HUES6 (cell line): ENCODE results near the gene RPL27A.

Source experiments
- H3K27ac ChIP-seq: 2 replicates; pipeline ENCODE4 v1.7.0; 2013; ENCODE audit warnings: low read depth, mild to moderate bottlenecking, low read length, inconsistent platforms
- H3K27me3 ChIP-seq: 2 replicates; pipeline ENCODE4 v1.6.1; 2013; ENCODE audit warnings: low read length; ENCODE audit not compliant: control insufficient read depth, insufficient read depth
- H3K36me3 ChIP-seq: 2 replicates; pipeline ENCODE4 v1.6.1; 2013; ENCODE audit warnings: low read length; ENCODE audit not compliant: control insufficient read depth, insufficient read depth
- H3K4me1 ChIP-seq: 2 replicates; pipeline ENCODE4 v1.6.1; 2013; ENCODE audit warnings: low read length; ENCODE audit not compliant: control insufficient read depth, insufficient read depth
- H3K4me3 ChIP-seq: 2 replicates; pipeline ENCODE4 v1.5.1; 2013; ENCODE audit warnings: low read depth, low read length
- H3K9ac ChIP-seq: one replicate; pipeline ENCODE4 v1.6.1; 2013; ENCODE audit warnings: mild to moderate bottlenecking, low read length
- H3K9me3 ChIP-seq: 2 replicates; pipeline ENCODE4 v1.6.1; 2013; ENCODE audit warnings: low read depth, low read length; ENCODE audit not compliant: control insufficient read depth, insufficient read depth

The RPL27A gene

GRCh38 chr11:8713760-8714454, 31.3 kb downstream of the RPL27A start:
- H3K36me3 ChIP-seq: peaks cover 18% of the 10 kb centered on the region
- H3K4me1 ChIP-seq: peaks cover 37% of the 10 kb centered on the region
- peak overlapping the region; percentile 37 for H3K9ac ChIP-seq
- H3K4me3 ChIP-seq: no peak overlapping the region
- no peaks in the 10 kb centered on the region for H3K27me3 ChIP-seq
- H3K9me3 ChIP-seq: no peaks in the 10 kb centered on the region
- H3K27ac ChIP-seq: no peak overlapping the region

DNA sequence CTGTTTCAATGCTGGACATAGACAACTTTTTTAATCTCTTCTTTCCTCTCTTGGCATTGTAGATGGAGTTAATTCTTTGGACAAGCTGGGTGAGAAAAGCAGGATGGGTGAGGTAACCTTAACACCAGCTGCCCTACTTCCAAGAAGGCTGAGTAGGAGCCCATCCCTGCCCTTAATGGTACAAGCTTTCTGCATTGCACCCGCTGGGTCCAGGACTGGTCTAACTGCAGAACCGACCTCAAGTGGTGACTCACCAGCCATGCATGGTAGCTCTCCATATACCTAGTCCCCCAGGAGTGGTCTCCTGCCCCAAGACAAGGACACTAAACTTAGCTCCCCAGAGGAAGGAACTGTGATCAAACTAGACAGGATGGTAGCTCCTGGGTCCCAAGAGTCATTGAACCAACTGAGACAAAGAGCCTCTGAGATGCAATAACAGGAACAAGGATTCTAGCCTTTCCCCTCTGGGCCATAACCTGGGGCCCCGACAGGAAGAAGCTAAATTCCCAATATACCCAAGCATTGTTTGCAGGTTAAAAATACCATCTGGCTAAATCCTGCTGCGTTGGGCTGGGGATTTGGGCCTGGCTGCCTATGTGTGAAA, 32.1 kb downstream of the RPL27A start:
- Histone ChIP-seq H3K27ac (no peak overlapping the region), H3K27me3 (no peaks in the 10 kb centered on the region), H3K9ac (no peak overlapping the region), H3K9me3 (no peaks in the 10 kb centered on the region), H3K36me3 (peaks cover 18% of the 10 kb centered on the region), H3K4me3 (no peak overlapping the region), H3K4me1 (peaks cover 39% of the 10 kb centered on the region)

- Histone ChIP-seq H3K9me3 (no peaks in the 10 kb centered on the region), H3K9ac (no peak overlapping the region), H3K27me3 (no peaks in the 10 kb centered on the region), H3K36me3 (peaks cover 18% of the 10 kb centered on the region), H3K4me3 (no peak overlapping the region), H3K4me1 (peaks cover 46% of the 10 kb centered on the region), H3K27ac (no peak overlapping the region)
Observed at GRCh38 chr11:8715501-8715900, 32.9 kb downstream of the RPL27A start.

GRCh38 chr11:8717544-8717875, 34.9 kb downstream of the RPL27A start:
- H3K27ac ChIP-seq: peak overlapping the region; percentile 65; the same call in 1 of the 2 replicates
- H3K36me3 ChIP-seq: peaks cover 13% of the 10 kb centered on the region
- H3K9me3 ChIP-seq: no peaks in the 10 kb centered on the region
- H3K27me3 ChIP-seq: no peaks in the 10 kb centered on the region
- peak overlapping the region; percentile 34 for H3K9ac ChIP-seq
- peaks cover 66% of the 10 kb centered on the region for H3K4me1 ChIP-seq
- H3K4me3 ChIP-seq: no peak overlapping the region

DNA sequence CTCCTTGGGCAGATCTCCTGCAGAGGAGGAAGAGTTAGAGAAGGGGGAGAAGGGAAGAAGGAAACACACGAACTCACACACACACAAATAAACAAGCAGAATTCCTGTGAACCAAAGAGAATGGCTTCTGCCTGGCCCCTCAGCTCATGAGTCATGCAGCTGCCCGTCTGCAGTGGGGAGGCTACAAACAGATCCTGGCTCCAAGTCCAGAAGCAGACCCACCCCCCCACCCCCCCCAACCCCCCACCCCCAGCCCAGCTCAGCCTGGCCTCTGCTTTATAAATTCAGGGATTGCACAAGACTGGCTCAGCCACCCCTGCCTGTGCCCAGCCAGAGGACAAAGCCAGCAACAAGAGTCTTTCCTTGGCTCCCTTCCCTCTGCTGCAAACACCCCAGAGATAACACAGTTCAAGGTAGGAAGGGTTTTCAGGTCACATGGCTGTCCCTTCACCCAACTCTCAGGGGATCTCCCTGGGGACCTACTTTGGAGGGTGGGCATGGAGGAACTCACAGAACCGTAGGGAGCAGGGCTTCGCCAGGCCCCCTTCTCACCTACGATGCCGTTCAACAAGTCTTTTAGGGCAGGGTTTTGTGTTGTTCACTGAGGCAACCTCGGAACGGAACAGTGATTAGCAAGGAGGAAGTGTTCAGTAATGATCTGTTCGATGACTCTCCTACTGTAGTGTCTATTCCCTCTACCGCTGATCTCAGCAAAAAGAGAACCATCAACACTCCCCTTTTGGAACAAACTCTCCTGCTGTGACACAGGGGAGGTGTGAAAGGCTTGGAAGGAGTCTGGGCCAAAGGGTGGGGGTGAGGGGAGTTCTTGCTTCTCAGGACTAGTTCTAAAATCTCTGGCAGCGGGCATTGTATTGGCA, 35.5 kb downstream of the RPL27A start:
- peaks cover 72% of the 10 kb centered on the region for H3K4me1 ChIP-seq
- peak overlapping the region; percentile 70 for H3K9ac ChIP-seq
- no peaks in the 10 kb centered on the region for H3K27me3 ChIP-seq
- peaks cover 13% of the 10 kb centered on the region; the same call in 1 of the 2 replicates for H3K36me3 ChIP-seq
- peak overlapping the region; percentile 82; the same call in 1 of the 2 replicates for H3K27ac ChIP-seq
- H3K9me3 ChIP-seq: no peaks in the 10 kb centered on the region
- peak overlapping the region; percentile 27; the same call in 1 of the 2 replicates for H3K4me3 ChIP-seq

- peak overlapping the region; percentile 82; the same call in 1 of the 2 replicates for H3K27ac ChIP-seq
- H3K4me3 ChIP-seq: no peak overlapping the region
Observed at GRCh38 chr11:8719211-8719649, 36.6 kb downstream of the RPL27A start.

DNA sequence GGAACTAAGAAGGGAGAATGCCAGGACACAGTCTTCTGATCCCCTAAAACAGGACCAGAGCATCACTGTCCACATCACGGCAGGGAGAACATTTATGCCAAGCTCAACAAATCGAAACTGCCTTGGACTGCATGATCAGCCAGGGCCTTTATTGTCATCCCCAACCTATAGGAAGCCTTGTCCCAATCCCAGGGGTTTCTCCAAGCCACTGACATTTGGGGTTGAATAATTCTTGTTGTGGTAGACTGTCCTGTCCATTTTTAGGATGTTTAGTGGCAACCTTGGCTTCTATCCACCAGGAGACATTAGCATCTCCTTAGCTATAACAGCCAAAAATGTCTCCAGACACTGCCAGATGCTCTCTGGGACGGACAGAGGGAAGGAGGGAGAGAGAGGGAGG, 37.1 kb downstream of the RPL27A start:
- Histone ChIP-seq H3K36me3 (peaks cover 8% of the 10 kb centered on the region; the same call in 1 of the 2 replicates), H3K27me3 (no peaks in the 10 kb centered on the region), H3K4me3 (no peak overlapping the region), H3K9ac (no peak overlapping the region), H3K9me3 (no peaks in the 10 kb centered on the region), H3K27ac (peak overlapping the region; percentile 82; the same call in 1 of the 2 replicates), H3K4me1 (peaks cover 72% of the 10 kb centered on the region)

More at GRCh38 chr11:8719211-8719649, 36.6 kb downstream of the RPL27A start:
- no peaks in the 10 kb centered on the region for H3K27me3 ChIP-seq
- no peaks in the 10 kb centered on the region for H3K9me3 ChIP-seq
- H3K36me3 ChIP-seq: peaks cover 13% of the 10 kb centered on the region; the same call in 1 of the 2 replicates
- peaks cover 76% of the 10 kb centered on the region for H3K4me1 ChIP-seq
- H3K9ac ChIP-seq: peak overlapping the region; percentile 52

GRCh38 chr11:8720352-8720751, 37.8 kb downstream of the RPL27A start:
- no peak overlapping the region for H3K9ac ChIP-seq

GRCh38 chr11:8720868-8721608, 38.4 kb downstream of the RPL27A start:
- Histone ChIP-seq H3K36me3 (peaks cover 11% of the 10 kb centered on the region), H3K27me3 (no peaks in the 10 kb centered on the region), H3K27ac (no peak overlapping the region; the same call in 1 of the 2 replicates), H3K4me3 (no peak overlapping the region), H3K9me3 (no peaks in the 10 kb centered on the region), H3K4me1 (peaks cover 69% of the 10 kb centered on the region), H3K9ac (peak overlapping the region; percentile 28)

More at GRCh38 chr11:8720352-8720751, 37.8 kb downstream of the RPL27A start:
- Histone ChIP-seq H3K27ac (no peak overlapping the region), H3K4me1 (peaks cover 69% of the 10 kb centered on the region), H3K36me3 (peaks cover 7% of the 10 kb centered on the region; the same call in 1 of the 2 replicates), H3K4me3 (no peak overlapping the region), H3K9me3 (no peaks in the 10 kb centered on the region), H3K27me3 (no peaks in the 10 kb centered on the region)
